Measurements from ENCODE around the gene TEP1.
A peak's percentile ranks its signal among the peaks of the same experiment; 100 is the strongest.
"Not testable (repeated sequence)": the region's sequence is repeated elsewhere in the genome, so short reads cannot be mapped to it uniquely, and the experiment has no call there.

The TEP1 gene

DNA sequence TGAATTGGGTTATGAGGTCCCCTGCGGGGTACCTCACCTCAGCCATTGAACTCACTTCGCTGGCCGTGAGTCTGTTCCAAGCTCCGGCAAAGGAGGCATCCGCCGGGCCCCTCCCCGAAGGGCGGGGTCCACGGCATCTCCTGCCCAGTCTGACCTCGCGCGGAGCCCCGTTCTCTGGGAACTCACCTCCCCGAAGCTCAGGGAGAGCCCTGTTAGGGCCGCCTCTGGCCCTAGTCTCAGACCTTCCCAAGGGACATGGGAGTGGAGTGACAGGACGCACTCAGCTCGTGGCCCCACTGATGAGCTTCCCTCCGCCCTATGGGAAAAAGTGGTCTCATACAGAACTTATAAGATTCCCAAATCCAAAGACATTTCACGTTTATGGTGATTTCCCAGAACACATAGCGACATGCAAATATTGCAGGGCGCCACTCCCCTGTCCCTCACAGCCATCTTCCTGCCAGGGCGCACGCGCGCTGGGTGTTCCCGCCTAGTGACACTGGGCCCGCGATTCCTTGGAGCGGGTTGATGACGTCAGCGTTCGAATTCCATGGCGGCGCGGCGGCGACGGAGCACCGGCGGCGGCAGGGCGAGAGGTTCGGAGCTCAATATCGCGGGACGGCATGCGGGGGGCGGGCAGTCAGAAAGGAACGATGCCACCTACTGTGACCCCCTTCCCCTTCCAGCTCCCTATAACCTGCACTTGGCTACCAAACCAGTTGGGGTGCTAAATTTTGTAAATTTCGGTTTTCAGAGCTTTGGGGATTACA is 70.0 kb downstream of the TEP1 start, which contains the start of gene PARP2:
Gene PARP2, plus strand, starts transcription at position 544 of the 770 bp plus-strand sequence. Its CDS starts 7 bp downstream, at position 551.
- TF ChIP-seq, protein P1, sequence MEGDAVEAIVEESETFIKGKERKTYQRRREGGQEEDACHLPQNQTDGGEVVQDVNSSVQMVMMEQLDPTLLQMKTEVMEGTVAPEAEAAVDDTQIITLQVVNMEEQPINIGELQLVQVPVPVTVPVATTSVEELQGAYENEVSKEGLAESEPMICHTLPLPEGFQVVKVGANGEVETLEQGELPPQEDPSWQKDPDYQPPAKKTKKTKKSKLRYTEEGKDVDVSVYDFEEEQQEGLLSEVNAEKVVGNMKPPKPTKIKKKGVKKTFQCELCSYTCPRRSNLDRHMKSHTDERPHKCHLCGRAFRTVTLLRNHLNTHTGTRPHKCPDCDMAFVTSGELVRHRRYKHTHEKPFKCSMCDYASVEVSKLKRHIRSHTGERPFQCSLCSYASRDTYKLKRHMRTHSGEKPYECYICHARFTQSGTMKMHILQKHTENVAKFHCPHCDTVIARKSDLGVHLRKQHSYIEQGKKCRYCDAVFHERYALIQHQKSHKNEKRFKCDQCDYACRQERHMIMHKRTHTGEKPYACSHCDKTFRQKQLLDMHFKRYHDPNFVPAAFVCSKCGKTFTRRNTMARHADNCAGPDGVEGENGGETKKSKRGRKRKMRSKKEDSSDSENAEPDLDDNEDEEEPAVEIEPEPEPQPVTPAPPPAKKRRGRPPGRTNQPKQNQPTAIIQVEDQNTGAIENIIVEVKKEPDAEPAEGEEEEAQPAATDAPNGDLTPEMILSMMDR (conservative IDR thresholded peaks at IDR 0.05; ENCODE audit: low read depth, low read length), result no peak
- peak; percentile 98 for DNase-seq (ENCODE audit: low read depth)
- peak within 1 kb of the TSS; percentile 99 for H3K4me3 ChIP-seq (ENCODE audit: low read length)

DNA sequence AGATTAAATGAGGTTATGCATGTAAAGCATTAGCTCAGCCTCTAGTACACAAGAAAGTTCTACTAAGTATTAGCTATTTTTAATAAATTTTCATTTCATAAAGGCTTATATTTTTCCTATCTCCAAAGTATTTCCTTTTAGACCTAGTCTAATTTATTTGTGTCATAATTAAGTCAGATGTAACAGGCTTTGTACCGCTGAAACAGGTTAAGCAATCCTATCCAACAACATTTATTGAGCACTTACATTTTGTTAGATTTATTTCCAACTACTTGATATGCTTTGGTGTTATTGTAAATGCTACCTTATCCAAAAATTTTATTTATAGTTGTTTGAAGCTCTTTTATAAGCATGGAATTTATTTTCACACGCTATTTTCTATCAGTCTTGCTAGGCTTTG is 71.7 kb downstream of the TEP1 start:
- TF ChIP-seq, protein P1 (conservative IDR thresholded peaks at IDR 0.05; ENCODE audit: low read depth, low read length), result no peak
- H3K4me3 ChIP-seq (ENCODE audit: low read length), result peak overlapping the region; percentile 77
- no peak for DNase-seq (ENCODE audit: low read depth)

DNA sequence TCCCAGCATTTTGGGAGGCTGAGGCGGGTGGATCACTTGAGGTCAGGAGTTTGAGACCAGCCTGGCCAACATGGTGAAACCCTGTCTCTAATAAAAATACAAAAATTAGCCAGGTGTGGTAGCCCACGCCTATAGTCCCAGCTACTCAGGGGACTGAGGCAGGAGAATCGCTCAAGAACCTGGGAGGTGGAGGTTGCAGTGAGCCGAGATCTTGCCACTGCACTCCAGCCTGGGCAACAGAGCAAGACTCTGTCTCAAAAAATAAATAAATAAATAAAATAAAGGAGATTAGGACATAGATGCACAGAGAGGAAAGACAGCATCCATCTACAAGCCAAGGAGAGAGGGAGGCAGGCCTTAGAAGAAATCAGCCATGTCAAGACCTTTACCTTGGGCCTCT is 72.3 kb downstream of the TEP1 start:
- H3K4me3 ChIP-seq (ENCODE audit: low read length); DNase-seq (ENCODE audit: low read depth): not testable (repeated sequence)

DNA sequence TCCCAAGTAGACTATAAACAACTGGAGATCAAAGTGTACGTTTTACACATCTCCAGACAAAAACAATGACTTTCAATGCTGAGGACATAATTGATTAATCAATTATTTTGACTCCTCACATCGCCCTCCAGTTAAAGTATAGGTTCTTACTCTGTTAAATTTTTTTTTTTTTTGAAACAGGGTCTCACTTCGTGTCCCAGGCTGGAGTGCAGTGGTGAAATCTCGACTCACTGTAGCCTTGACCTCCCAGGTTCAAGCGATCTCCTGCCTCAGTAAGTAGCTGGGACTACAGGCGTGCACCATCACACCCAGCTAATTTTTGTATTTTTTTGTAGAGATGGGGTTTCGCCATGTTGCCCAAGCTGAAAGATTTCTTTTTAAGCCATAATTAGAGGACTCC is 79.3 kb downstream of the TEP1 start:
- H3K4me3 ChIP-seq (ENCODE audit: low read length), result no peak overlapping the region
- TF ChIP-seq, protein P1 (conservative IDR thresholded peaks at IDR 0.05; ENCODE audit: low read depth, low read length), result no peak

DNA sequence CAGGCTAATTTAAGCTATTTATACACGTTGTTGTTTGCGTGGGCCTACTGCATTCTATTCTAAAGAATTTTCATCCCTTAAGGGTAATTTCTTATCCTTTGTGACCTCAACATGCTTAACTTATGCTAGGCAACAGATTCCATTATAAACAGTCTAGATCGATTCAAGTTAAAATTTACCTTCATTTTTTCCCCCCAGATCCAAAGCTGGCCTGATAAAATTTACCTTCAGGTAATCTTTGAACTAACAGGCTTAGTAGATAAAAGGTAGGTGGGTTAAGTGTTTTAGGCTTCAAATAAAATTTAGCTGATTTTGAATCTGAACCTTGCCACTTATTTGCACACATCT is 79.8 kb downstream of the TEP1 start:
- TF ChIP-seq, protein P1 (conservative IDR thresholded peaks at IDR 0.05; ENCODE audit: low read depth, low read length), result no peak
- H3K4me3 ChIP-seq (ENCODE audit: low read length), result peak overlapping the region; percentile 80
- no peak for DNase-seq (ENCODE audit: low read depth)

More for the DNA sequence above, 79.3 kb downstream of the TEP1 start:
- no peak for DNase-seq (ENCODE audit: low read depth)

DNA sequence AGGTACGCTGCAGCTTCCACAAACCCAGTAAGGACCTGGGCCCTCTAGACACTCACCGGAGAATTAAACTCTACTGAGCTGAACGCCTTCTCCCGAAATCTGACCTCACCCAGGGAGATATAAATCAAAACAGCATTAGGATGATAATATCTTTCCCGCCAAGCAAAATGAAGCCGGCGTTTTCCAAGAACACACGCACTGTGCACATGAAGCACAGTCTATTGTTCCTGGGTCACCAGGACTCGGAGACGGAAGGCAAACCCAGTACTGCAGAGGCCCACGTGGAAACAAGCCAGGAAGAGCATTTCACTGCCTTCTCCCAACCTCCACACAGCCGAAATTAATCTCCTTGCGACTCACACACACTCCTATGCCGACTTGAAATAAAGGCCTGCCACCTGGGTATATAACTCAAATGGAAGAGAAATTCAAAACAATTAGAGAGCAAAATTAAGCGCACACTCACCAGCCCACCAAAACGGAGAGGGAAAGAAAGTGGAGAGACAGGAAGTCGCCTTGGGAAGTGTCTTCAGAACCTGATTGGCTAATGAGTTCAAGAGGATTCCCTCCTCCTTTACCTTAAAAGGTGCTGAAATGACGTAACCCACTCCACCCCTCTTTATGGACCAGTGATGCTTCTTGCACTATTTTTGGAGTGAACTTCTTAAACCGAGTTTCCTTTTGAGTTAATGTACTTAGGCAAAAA is 80.4 kb downstream of the TEP1 start, which contains the start of gene CCNB1IP1:
Gene CCNB1IP1, minus strand, starts transcription at position 492 of the 706 bp plus-strand sequence. CDS start 16,756 bp downstream, outside the sequence.
- TF ChIP-seq, protein P1 (conservative IDR thresholded peaks at IDR 0.05; ENCODE audit: low read depth, low read length), result no peak
- peak within 1 kb of the TSS; percentile 80 for H3K4me3 ChIP-seq (ENCODE audit: low read length)
- peak; percentile 78 for DNase-seq (ENCODE audit: low read depth)

DNA sequence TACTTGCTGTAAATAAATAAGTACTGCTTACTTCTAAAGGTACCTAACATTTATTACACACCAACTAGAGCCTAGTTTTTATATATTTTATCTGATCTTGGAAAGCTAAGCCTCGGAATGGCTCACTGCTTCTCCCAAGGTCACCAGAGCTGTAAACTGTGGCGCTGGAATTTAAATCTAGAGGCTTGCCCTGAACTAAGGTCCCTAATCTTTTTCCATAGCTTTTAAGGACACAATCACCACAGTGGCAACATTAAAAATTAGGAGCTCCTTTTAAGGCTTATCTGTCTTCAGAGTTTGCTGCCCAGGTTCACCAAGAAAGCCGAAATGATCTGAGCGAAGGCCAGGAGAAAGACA is 80.9 kb downstream of the TEP1 start:
- H3K4me3 ChIP-seq (ENCODE audit: low read length), result peak overlapping the region; percentile 80
- TF ChIP-seq, protein P1 (conservative IDR thresholded peaks at IDR 0.05; ENCODE audit: low read depth, low read length), result no peak
- no peak for DNase-seq (ENCODE audit: low read depth)
